Fibroblast of mammary gland (primary cell): ENCODE data around the gene ITGA11.

ENCODE experiments used
- DNase-seq: peaks from one replicate; pipeline ENCODE4 v3.0.0-alpha.2; 2010; ENCODE audit warnings: low read depth
- H3K4me3 ChIP-seq: 2 replicates; pipeline ENCODE4 v1.5.1; 2011; ENCODE audit warnings: low read depth, mild to moderate bottlenecking, low read length, moderate library complexity; ENCODE audit not compliant: control insufficient read depth
- CTCF ChIP-seq: conservative IDR thresholded peaks from 2 replicates; pipeline ENCODE4 v1.5.1; 2011; ENCODE audit warnings: low read depth, low read length, inconsistent platforms; ENCODE audit not compliant: control insufficient read depth, insufficient read depth

Gene ITGA11

GRCh38 chr15:68421798-68422402 lies 10.1 kb downstream of the ITGA11 start:
- TF ChIP-seq CTCF = no peak
- DNase-seq = no peak
- H3K4me3 ChIP-seq = no peak overlapping the region

DNA sequence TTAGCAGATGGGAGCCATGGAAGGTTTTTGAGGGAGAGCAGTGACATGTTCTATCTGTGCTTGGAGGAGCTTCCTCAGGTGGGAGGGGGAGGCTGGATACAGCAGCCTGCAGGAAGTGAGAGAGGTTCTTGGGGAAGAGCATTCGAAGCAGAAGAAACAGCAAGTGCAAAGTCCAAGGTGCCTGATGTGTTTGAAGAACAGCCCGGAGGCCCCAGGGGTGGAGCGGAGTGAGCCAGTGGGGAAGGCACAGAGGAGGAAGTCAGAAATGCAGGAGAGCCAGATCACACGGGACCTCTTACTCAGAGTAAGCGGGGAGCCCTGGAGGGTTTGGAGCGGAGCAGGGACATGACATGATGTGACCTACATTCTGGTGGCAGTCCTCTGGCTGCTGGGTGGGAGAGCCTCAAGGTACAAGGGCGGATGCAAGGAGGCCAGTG lies 10.8 kb downstream of the ITGA11 start:
- no peak for DNase-seq
- H3K4me3 ChIP-seq = no peak overlapping the region
- TF ChIP-seq CTCF = no peak

GRCh38 chr15:68420186-68420684 lies 11.7 kb downstream of the ITGA11 start:
- no peak for DNase-seq
- TF ChIP-seq CTCF = no peak
- no peak overlapping the region for H3K4me3 ChIP-seq

GRCh38 chr15:68419301-68420175 lies 12.4 kb downstream of the ITGA11 start:
- no peak for TF ChIP-seq CTCF
- no peak overlapping the region for H3K4me3 ChIP-seq
- no peak for DNase-seq

- H3K4me3 ChIP-seq = no peak overlapping the region
- DNase-seq = peak; percentile 65
Measured at GRCh38 chr15:68418611-68419161, 13.3 kb downstream of the ITGA11 start.

GRCh38 chr15:68417897-68418296 lies 14.1 kb downstream of the ITGA11 start:
- DNase-seq = no peak
- TF ChIP-seq CTCF = no peak
- no peak overlapping the region for H3K4me3 ChIP-seq

More at GRCh38 chr15:68418611-68419161, 13.3 kb downstream of the ITGA11 start:
- no peak for TF ChIP-seq CTCF
